ENCODE results near the gene RNF125.

Gene RNF125

DNA sequence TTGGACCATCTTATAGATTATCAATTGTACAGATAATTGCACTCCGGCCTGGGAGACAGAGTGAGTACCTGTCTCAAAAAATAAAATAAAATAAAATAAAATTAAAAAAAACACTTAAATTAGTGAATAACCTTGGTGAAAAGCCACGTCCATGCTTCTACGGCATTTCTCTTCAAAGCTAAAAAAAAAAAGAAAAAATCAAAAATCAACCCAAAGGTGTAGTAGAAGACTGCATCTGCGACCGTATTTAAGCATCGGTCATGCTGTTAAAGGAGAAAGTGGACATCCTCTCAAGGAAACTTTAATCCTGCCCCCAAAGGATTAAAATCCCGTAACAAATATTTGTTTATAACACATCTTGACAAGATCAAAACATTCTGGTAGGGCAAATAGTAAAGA lies 72.7 kb downstream of the RNF125 start:
- no peak for DNase-seq

DNA sequence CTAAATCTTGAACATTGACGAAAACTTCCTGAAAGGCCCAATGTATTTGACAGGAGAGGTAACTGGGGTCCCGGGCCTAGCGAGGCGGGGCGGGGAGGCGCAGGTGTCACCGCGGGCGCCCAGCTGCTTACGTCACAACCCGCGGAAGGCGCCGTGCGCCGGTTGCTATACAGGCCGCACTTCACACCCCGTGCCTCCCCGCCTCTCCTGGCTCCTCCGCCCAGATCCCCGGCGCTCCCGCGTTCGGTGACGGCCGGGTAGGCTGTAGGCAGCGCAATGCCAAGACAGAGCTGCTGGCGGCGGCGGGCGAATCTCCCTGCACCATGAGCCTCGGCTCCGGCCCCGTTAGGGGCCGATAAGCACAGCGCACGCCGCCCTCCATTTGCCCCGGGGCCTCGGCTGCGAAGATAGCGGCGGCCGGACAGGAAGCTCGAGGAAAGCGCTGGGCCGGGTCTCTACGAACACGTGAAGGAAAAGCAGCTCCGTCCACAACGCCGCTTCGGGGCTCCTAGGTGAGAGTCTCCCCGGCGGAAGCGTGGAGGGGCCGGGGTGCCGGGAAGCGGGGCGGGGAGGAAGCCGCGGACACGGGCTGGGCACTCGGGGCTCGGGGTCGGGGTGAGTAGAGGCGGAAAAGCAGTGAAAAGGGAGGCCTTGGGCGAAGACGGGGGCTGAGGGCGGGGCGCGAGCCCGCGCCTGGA lies 73.2 kb downstream of the RNF125 start, which contains the start of gene RNF138:
Gene RNF138 (plus strand): TSS at position 151 of the 698 bp plus-strand sequence. CDS start 903 bp downstream, outside the sequence.
- DNase-seq: peak; percentile 23 to 90 (median 80)

DNA sequence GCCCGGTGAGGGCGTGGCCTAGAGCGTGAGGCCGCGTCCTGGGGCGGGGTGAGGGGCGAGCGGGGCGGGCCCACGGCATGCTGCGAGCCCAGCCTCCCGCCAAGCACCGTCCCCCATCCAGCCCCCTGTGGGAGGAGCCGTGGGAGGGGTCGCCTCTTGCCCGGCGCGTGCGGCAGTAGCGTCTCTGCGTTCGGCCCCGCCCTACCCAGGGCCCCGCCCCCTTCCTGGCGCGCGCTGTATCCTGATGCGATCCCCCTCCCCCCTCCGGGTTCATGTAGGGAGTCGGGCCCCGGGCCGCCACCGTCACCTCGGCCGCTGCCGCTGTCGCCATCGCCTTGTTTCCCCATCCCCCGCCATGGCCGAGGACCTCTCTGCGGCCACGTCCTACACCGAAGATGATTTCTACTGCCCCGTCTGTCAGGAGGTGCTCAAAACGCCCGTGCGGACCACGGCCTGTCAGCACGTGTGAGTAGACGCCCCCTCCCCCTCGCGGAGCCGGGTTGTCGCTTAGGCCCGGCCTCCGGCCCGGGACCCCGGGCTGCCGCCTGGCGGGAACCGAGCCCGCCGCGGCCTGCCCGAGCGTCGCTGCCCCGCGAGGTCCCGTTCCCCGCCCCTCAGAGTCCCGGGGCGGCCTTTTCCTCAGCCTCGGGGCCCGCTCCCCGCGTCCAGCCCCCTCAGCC lies 73.9 kb downstream of the RNF125 start:
- DNase-seq: peak; percentile 70 to 99 (median 96)

DNA sequence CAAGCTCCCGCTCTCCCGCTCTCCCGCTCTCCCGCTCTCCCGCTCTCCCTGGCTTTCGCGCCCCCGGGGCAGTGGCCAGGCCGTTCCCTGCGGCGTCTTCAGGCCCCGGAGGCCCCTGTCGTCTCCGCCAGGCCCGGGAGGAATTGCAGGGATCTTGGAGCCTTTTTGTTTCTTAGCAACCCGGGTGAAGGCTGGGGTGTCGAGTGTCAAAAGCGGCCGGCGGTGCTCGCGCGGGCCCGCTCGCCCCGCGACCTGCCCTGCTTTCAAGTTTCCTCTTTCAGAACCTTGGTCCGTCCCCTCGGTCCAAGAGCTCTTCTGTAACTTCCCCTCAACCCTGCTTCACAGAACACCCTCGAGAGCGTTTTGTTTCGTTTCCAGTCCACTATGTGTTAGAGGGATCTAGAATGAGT lies 74.5 kb downstream of the RNF125 start:
- peak in 13 of 14 donors; percentile 25 to 75 (median 42) for DNase-seq

DNA sequence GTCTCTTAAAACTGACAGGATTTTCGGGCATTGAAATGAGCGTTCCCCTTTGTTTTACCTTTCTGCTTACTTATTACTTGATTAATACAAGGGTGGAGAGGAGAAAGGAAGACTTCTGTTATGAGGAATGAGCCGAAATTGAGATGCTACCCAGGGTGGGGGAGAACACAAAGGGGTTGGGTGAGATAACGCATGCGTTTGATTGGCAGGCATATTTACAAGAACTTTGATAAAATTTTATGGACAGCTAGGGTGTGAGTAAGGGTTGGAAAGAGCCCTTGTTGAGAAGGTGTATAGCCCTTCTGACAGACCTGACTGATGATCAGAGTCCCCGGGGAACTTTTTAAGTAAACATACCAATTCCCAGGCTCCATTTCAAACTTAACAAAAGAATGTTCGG lies 74.9 kb downstream of the RNF125 start:
- DNase-seq: peak in 2 of 14 donors; percentile 32 to 40

DNA sequence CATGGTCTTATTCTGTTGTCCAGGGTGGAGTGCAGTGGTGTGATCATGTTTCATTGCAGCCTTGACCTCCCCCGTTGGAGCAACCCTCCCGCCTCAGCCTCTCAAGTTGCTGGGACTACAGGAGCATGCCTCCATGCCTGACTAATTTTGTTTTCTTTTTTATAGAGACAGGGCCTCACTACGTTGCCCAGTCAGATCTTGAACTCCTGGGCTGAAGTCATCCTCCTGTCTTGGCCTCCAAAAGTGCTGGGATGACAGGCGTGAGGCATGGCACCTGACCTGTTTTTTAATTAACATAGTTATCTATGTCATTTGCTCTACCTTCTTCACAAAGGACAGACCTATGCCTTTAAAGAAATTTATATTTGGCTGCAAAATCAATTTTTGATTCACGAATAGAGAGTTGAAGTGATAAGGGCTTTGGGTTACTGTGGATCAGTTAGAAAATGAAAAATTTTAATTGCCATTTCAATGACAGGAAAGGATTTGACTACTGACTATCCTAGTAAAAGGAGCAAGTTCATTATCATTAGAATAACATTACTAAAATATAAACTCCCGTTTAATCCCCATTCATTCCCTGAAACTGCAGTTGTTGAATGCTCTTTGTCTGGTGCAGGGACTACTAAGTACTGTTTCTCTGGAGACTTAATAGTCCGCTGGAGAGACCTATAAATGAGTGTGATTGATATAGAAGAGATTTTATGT lies 76.7 kb downstream of the RNF125 start:
- no peak for DNase-seq

DNA sequence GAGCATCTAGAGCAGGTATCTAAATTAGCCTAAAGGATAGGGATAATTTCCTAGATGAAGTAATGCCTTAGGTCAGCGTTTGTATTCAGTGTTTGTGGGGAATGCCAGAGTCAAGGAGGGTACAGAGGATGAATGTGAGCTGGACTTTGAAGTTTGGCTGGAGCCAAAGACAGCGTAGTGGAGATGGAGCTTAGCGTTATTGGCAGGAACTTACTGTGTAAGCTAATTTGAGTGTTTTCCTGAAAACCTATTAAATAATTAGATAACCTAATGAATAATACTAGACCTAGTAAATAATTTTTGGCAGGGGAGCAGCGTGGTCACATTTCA lies 77.2 kb downstream of the RNF125 start:
- DNase-seq: no peak

DNA sequence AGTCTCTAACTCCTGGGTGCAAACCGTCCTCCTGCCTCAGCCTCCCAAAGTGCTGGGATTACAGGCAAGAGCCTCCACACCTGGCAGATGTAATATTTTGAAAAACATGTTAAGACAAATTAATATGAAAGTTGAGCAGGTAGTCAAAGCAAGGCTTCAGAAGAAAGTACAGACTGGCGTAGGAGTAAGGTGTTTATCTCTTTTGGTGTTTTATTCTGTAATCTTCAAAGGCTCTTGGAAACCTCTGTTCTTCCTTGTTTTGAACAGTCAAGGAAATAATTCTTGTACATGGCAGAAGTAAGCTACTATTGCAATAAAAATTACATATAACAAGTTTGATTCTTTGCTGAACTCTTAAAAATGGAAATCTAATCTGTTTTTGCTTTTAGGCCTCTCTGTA lies 78.3 kb downstream of the RNF125 start:
- DNase-seq: no peak

DNA sequence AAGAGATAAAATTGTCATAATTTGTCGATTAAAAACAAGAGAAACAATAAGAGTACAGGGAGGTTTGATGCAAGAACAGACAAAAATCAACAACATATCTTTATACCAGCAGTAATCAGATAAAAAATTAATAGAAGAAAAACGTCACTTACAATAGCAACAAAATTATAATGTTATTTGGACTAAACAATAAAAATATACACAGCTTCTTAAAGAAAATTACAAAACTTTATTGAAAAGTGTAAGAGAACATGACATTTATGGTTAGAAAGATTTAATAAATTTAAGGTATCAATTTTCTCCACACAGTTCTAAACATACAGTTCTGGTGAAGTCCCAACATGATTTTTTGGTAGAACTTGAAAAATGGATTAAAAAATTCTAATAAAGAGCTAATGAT lies 85.9 kb downstream of the RNF125 start:
- no peak for DNase-seq

DNA sequence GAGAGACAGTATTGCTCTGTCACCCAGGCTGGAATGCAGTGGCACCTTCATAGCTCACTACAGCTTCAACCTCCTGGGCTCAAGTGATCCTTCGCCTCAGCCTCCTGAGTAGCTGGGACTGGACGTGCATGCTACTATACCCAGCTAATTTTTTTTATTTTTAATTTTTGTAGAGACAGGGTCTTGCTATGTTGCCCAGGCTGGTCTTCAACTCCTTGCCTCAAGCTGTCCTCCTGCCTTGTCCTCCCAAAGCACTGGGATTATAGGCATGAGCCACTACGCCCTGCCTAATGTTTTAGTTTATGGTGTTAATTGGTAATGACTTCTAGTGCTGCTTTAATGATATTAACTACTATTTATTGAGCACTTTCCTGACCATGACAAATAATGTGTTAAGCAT lies 91.4 kb downstream of the RNF125 start:
- no peak for DNase-seq

DNA sequence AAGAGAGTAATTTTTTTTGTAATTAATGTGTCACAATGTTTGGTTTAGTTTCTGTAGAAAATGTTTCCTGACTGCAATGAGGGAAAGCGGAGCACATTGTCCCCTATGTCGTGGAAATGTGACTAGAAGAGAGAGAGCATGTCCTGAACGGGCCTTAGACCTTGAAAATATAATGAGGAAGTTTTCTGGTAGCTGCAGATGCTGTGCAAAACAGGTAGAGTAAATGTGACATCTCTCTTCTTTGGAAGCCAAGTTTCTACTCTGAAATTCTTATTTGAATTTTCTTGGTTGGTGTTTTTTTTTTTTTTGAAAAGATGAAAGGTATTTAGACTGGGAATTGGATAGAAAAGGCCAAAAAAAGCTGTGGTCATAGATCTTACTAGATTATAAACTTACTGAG lies 93.1 kb downstream of the RNF125 start:
- DNase-seq: no peak

DNA sequence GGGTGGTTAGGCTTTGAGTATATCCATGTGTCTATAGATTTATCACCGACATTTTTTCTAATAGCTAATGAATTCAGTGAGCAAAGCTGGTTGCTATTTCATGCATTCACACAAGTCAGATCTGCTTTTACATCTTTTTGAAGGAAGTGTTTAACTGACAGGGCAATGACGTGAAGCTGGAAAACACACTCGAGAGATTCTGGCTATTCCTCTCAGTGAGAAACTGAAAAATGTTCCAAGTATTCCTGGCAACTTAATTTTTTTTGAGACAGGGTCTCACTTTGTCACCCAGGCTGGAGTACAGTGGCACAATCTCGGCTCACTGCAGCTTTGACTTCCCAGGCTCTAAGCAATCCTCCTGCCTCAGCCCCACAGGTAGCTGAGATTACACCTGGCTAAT lies 94.2 kb downstream of the RNF125 start:
- DNase-seq: no peak

DNA sequence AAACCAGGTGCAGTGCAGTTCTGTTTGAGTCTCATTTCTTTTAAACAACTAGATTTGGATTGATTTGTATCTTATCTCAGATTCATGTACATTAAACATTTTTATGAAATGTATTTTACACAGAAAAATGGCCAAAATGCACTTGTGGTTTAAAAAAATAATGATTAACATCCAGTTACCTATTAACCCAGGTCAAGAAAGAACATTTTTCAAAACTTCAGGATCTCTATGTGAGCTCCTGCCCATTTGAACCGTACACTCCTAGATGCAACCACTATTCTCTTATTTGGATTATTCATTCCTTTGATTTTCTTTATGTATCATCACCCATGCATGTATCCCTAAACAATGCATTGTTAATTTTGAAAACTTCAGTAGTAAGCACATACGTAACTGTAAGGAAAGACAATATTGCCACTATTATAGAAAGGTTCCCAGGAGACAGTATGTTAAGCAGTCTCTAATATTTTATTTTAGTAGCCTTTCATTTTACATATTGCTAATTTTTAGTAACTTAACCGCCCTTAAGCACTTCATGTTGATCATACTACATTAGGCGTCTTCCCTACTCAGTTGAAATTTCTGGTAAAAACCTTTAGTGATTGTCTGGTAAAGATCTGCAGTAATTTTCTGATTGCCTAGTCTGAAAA lies 95.8 kb downstream of the RNF125 start:
- no peak for DNase-seq

DNA sequence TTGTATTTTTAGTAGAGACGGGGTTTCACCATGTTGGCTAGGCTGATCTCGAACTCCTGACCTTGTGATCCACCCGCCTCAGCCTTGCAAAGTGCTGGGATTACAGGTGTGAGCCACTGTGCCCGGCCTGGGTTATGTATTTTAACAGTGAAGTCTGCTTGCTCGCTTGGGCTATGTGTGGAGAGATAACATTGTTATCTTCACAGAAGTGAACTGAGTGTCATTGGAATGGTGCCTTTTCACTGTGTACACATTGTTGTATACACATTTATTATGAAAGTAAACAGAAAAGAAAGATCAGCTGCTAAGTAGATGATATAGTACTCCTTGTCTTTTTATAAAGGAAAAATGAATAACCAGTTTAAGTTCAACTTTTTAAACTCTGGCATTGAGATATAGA lies 103.4 kb downstream of the RNF125 start:
- no peak for DNase-seq

Measured in C1 segment of cervical spinal cord (tissue), 14 donors.